ENCODE measurements around the gene AKT3.
A peak's percentile ranks its signal among the peaks of the same experiment; 100 is the strongest.
"Not testable (repeated sequence)": the region's sequence is repeated elsewhere in the genome, so short reads cannot be mapped to it uniquely, and the experiment has no call there.

AKT3 gene

GRCh38 chr1:243850202-243850451 is at the start of gene AKT3:
Gene AKT3 (minus strand): TSS chr1:243850243. CDS start chr1:243843170, 7,073 bp downstream.
- no peak for DNase-seq

- DNase-seq: no peak
Observed at GRCh38 chr1:243898278-243898677, 48.2 kb upstream of the AKT3 start.

GRCh38 chr1:243896313-243896712 is 46.3 kb upstream of the AKT3 start:
- DNase-seq: no peak

GRCh38 chr1:243892456-243892855 is 42.4 kb upstream of the AKT3 start:
- DNase-seq: no peak

- no peak for DNase-seq
Observed at GRCh38 chr1:243890576-243890975, 40.5 kb upstream of the AKT3 start.

- DNase-seq: no peak
Observed at GRCh38 chr1:243885806-243886205, 35.8 kb upstream of the AKT3 start.

- DNase-seq: no peak
Observed at GRCh38 chr1:243884603-243885002, 34.6 kb upstream of the AKT3 start.

- DNase-seq: no peak
Observed at GRCh38 chr1:243883551-243883950, 33.5 kb upstream of the AKT3 start.

- no peak for DNase-seq
Observed at GRCh38 chr1:243882276-243882675, 32.2 kb upstream of the AKT3 start.

- not testable (repeated sequence) for DNase-seq
Observed at GRCh38 chr1:243877058-243877457, 27.0 kb upstream of the AKT3 start.

- DNase-seq: no peak
Observed at GRCh38 chr1:243855616-243856318, 5.7 kb upstream of the AKT3 start.

- peak; percentile 29 for DNase-seq
Observed at GRCh38 chr1:243851765-243852164, 1.7 kb upstream of the AKT3 start.

GRCh38 chr1:243851257-243851756 is 1.3 kb upstream of the AKT3 start:
- no peak for DNase-seq

GRCh38 chr1:243850452-243851256 is 611 bp upstream of the AKT3 start:
- DNase-seq: peak; percentile 61

- no peak for DNase-seq
Observed at GRCh38 chr1:243849421-243850201, 432 bp downstream of the AKT3 start.

- peak; percentile 37 for DNase-seq
Observed at GRCh38 chr1:243848858-243849420, 1.1 kb downstream of the AKT3 start.

GRCh38 chr1:243848165-243848857 is 1.7 kb downstream of the AKT3 start:
- DNase-seq: no peak

GRCh38 chr1:243846761-243847160 is 3.3 kb downstream of the AKT3 start:
- DNase-seq: no peak

- DNase-seq: no peak
Observed at GRCh38 chr1:243845888-243846287, 4.2 kb downstream of the AKT3 start.

- DNase-seq: no peak
Observed at GRCh38 chr1:243844186-243844585, 5.9 kb downstream of the AKT3 start.

- no peak for DNase-seq
Observed at GRCh38 chr1:243842978-243843511, 7.0 kb downstream of the AKT3 start.

- no peak for DNase-seq
Observed at GRCh38 chr1:243842161-243842560, 7.9 kb downstream of the AKT3 start.

Measured in SHP77 treated with DMSO at 0.1 percent for 48 hours (cell line).